Measurements from ENCODE around the gene GLMN.

The GLMN gene

DNA sequence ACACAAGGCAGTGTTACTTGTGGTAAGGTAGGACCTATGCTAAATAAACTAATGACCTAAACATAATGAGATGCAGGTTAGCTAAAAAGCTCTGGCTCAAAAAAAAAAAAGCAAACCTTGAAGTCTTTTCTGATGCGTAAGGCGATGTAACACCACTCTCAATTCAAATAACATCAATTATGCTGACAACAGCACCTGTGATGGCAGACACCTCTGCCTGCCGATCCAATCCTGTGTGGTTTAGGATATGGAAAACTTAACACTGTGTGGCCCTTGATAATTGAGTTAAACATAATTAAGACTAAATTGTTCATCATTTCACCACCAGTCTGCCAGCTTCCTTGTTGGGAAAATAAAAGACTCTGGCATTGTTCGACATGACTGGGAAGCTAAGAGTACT lies 9.2 kb upstream of the GLMN start:
- TF ChIP-seq, protein P1, sequence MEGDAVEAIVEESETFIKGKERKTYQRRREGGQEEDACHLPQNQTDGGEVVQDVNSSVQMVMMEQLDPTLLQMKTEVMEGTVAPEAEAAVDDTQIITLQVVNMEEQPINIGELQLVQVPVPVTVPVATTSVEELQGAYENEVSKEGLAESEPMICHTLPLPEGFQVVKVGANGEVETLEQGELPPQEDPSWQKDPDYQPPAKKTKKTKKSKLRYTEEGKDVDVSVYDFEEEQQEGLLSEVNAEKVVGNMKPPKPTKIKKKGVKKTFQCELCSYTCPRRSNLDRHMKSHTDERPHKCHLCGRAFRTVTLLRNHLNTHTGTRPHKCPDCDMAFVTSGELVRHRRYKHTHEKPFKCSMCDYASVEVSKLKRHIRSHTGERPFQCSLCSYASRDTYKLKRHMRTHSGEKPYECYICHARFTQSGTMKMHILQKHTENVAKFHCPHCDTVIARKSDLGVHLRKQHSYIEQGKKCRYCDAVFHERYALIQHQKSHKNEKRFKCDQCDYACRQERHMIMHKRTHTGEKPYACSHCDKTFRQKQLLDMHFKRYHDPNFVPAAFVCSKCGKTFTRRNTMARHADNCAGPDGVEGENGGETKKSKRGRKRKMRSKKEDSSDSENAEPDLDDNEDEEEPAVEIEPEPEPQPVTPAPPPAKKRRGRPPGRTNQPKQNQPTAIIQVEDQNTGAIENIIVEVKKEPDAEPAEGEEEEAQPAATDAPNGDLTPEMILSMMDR (IDR thresholded peaks at IDR 0.05; ENCODE audit: insufficient read depth, low read length, poor library complexity, severe bottlenecking) = no peak
- Histone ChIP-seq H3K36me3 (ENCODE audit: control insufficient read depth, insufficient read depth, low read length) (peaks cover 2% of the 10 kb centered on the region), H3K4me3 (replicated peaks; ENCODE audit: low read depth, low read length) (no peak overlapping the region), H3K27me3 (replicated peaks; ENCODE audit: control insufficient read depth, insufficient read depth, low read length) (no peaks in the 10 kb centered on the region)
- DNase-seq (ENCODE audit: extremely low read depth, insufficient read length) = no peak

DNA sequence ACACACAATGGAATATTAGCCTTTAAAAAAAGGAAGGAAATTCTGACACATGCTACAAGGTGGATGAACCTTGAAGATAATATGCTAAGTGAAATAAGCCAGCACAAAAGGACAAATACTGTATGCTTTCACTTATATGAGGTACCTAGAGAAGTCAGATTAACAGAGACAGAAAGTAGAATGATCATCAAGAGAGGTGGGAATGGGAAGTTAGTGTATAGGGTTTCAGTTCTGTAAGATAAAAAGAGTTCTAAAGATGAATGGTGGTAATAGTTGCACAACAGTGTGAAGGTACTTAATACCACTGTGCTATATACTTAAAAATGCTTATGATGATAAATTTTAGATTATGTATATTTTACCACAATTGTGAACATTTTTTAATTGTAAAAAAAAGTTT lies 7.2 kb upstream of the GLMN start:
- DNase-seq (ENCODE audit: extremely low read depth, insufficient read length) = no peak
- no peaks in the 10 kb centered on the region for H3K27me3 ChIP-seq (replicated peaks; ENCODE audit: control insufficient read depth, insufficient read depth, low read length)
- TF ChIP-seq, protein P1 (IDR thresholded peaks at IDR 0.05; ENCODE audit: insufficient read depth, low read length, poor library complexity, severe bottlenecking) = no peak
- peaks cover 2% of the 10 kb centered on the region for H3K36me3 ChIP-seq (ENCODE audit: control insufficient read depth, insufficient read depth, low read length)
- no peak overlapping the region for H3K4me3 ChIP-seq (replicated peaks; ENCODE audit: low read depth, low read length)

DNA sequence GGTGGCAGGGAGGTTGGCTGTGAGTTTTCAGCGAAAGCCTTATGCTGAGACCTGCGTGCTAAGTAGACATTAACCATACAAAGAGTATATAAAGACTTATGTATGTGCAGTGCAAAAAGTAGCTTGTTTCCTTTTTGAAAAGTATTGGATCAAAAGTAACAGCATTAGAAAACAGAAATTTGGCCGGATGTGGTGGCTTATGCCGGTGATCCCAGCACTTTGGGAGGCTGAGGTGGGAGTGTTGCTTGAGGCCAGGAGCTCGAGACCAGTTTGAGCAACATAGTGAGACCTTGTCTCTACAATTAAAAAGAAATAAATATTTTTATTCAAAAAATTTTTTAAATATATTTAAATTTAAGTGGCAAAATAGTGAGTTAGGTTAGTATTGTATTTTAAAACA lies 2.2 kb upstream of the GLMN start:
- Histone ChIP-seq H3K36me3 (ENCODE audit: control insufficient read depth, insufficient read depth, low read length) (peaks cover 2% of the 10 kb centered on the region), H3K4me3 (replicated peaks; ENCODE audit: low read depth, low read length) (no peak overlapping the region), H3K27me3 (replicated peaks; ENCODE audit: control insufficient read depth, insufficient read depth, low read length) (no peaks in the 10 kb centered on the region)
- no peak for DNase-seq (ENCODE audit: extremely low read depth, insufficient read length)
- TF ChIP-seq, protein P1 (IDR thresholded peaks at IDR 0.05; ENCODE audit: insufficient read depth, low read length, poor library complexity, severe bottlenecking) = no peak

DNA sequence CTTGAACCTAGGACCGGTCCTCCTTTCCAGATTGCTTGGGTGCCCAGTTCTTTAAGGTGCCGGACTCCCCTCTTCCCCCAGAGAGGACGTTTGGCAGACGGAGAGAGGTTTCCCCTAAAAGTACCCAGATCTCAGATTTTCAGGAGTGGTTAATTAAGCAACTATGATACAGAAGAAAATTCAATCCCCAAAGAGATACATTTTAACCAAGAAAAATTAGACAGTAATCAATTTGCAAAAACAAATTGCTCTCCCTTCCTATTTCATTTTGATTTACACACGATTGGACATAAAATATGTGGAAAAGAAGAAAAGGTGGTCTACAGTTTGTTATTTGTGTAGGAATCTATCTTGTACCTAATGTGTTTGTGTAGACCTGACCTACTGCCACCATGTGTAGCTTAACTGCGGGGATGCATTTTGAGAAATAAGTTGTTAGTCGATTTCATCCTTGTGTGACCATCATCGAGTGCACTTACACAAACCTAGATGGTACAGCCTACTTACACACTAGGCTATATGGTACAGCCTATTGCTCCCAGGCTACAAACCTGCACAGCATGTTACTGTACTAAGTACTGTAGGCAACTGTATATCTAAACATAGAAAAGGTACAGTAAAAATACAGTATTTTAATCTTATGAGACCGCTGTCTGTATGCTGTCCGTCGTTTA lies 827 bp upstream of the GLMN start:
- Histone ChIP-seq H3K36me3 (ENCODE audit: control insufficient read depth, insufficient read depth, low read length) (no peaks in the 10 kb centered on the region; the same call in 1 of the 2 replicates), H3K4me3 (replicated peaks; ENCODE audit: low read depth, low read length) (peak overlapping the region; percentile 90), H3K27me3 (replicated peaks; ENCODE audit: control insufficient read depth, insufficient read depth, low read length) (no peaks in the 10 kb centered on the region)
- TF ChIP-seq, protein P1 (IDR thresholded peaks at IDR 0.05; ENCODE audit: insufficient read depth, low read length, poor library complexity, severe bottlenecking) = no peak
- DNase-seq (ENCODE audit: extremely low read depth, insufficient read length) = no peak

DNA sequence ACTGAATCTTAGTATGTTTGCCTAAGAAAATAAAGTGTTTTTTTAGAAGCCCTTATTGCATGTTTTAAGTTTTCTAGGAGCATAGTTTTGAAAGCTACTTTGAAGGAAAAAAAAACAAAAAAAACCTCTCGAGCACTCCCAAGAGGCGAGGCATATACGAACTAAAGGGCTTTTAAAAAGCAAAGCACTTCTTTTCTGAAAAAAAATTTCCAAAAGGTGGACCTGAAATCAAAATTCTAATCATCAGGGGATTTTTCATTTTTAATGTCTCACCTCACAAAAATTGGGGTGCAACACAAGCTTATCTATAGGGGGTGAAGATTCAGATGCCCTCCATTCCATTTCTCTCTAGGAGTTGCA lies 594 bp downstream of the GLMN start:
- DNase-seq (ENCODE audit: extremely low read depth, insufficient read length) = no peak
- Histone ChIP-seq H3K4me3 (replicated peaks; ENCODE audit: low read depth, low read length) (peak overlapping the region; percentile 90), H3K27me3 (replicated peaks; ENCODE audit: control insufficient read depth, insufficient read depth, low read length) (no peaks in the 10 kb centered on the region), H3K36me3 (ENCODE audit: control insufficient read depth, insufficient read depth, low read length) (no peaks in the 10 kb centered on the region; the same call in 1 of the 2 replicates)
- TF ChIP-seq, protein P1 (IDR thresholded peaks at IDR 0.05; ENCODE audit: insufficient read depth, low read length, poor library complexity, severe bottlenecking) = no peak
